SK-N-MC (cell line): ENCODE measurements around the gene KDM4B.

Experiments used
- DNase-seq: peaks from one replicate; pipeline ENCODE4 v3.0.0-alpha.2; 2011; ENCODE audit warnings: low read depth, low spot score
- H3K27ac ChIP-seq: fragments of 200-600 bp; sonication (generic); 2 replicates; pipeline ENCODE4 v1.5.1; 2016; ENCODE audit warnings: mixed run types
- H3K36me3 ChIP-seq: fragments of 200-600 bp; sonication (generic); 2 replicates; pipeline ENCODE4 v1.6.1; 2017; ENCODE audit warnings: antibody characterized with exemption, low read length, mixed read lengths; ENCODE audit not compliant: insufficient read depth
- H3K4me3 ChIP-seq: fragments of 200-600 bp; sonication (generic); 2 replicates; pipeline ENCODE4 v1.5.1; 2016
- H3K9ac ChIP-seq: fragments of 200-600 bp; sonication (generic); 2 replicates; pipeline ENCODE4 v1.8.0; 2017; ENCODE audit warnings: mixed run types, mixed read lengths; ENCODE audit not compliant: insufficient read length
- H3K9me3 ChIP-seq: fragments of 200-600 bp; sonication (generic); 2 replicates; pipeline ENCODE4 v1.6.1; 2017; ENCODE audit warnings: low read depth, mild to moderate bottlenecking, antibody characterized with exemption, low read length, moderate library complexity, mixed read lengths
- EZH2 ChIP-seq: fragments of 200-600 bp; sonication (generic); IDR thresholded peaks from one replicate; pipeline ENCODE4 v1.6.1; 2017; ENCODE audit warnings: antibody characterized with exemption
- FOXP2 ChIP-seq: optimal IDR thresholded peaks from 2 replicates; pipeline ENCODE3; 2011; ENCODE audit warnings: mild to moderate bottlenecking, moderate library complexity; ENCODE audit not compliant: insufficient read depth; ENCODE audit errors: extremely low read length, control extremely low read depth
- POLR2AphosphoS5 ChIP-seq: IDR thresholded peaks from 2 replicates; pipeline ENCODE4 v1.6.1; 2012; ENCODE audit warnings: mild to moderate bottlenecking, low read depth, low read length, borderline replicate concordance

KDM4B gene

DNA sequence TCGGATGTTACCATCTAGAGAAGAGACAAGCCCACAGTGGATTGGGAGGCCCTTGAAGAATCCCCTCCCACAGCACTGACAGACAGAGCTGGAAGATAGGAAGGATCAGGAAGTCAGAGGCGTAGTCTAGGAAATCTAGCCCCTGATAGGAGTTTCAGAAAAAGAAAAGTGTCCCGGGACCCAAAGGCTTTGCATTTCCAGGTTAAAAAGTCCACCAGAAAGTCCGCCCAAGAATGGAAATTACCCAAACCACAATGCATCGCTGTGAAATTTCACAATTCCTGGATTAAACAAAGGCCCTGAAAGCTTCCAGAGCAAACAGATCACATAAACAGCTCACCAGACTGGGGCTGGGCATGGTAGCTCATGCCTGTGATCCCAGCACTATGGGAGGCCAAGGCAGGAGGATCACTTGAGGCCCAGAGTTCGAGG, 146.9 kb downstream of the KDM4B start:
- DNase-seq, result no peak
- no peak overlapping the region for H3K9ac ChIP-seq
- H3K27ac ChIP-seq, result peak overlapping the region; percentile 31; the same call in 1 of the 2 replicates
- H3K36me3 ChIP-seq, result no peaks in the 10 kb centered on the region; the same call in 1 of the 2 replicates
- H3K9me3 ChIP-seq, result no peaks in the 10 kb centered on the region
- no peak for TF ChIP-seq FOXP2
- no peak for TF ChIP-seq POLR2AphosphoS5
- no peak for TF ChIP-seq EZH2
- H3K4me3 ChIP-seq, result no peak overlapping the region

DNA sequence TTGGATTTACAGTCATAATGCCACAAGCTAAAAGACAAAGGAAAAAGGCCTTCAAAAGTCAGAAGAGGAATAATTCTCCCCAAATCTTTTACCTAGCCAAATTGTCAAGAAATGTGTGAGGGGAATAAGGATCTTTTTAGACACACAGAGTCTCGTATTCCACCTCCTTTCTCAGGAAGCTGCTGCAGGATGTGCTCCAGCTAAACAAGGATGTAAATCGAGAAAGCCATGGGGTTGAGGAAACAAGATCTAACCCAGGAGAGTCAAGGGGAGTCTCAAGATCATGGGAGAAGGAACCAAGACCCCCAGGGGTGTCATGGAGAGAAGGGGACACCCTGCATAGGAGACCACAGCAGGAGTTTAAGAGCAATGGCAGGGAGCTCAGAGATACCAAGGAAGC, 147.4 kb downstream of the KDM4B start:
- no peak for DNase-seq
- no peak overlapping the region for H3K9ac ChIP-seq
- no peaks in the 10 kb centered on the region; the same call in 1 of the 2 replicates for H3K36me3 ChIP-seq
- H3K4me3 ChIP-seq, result no peak overlapping the region
- H3K9me3 ChIP-seq, result no peaks in the 10 kb centered on the region
- no peak for TF ChIP-seq FOXP2
- no peak for TF ChIP-seq EZH2
- TF ChIP-seq POLR2AphosphoS5, result no peak
- no peak overlapping the region for H3K27ac ChIP-seq

DNA sequence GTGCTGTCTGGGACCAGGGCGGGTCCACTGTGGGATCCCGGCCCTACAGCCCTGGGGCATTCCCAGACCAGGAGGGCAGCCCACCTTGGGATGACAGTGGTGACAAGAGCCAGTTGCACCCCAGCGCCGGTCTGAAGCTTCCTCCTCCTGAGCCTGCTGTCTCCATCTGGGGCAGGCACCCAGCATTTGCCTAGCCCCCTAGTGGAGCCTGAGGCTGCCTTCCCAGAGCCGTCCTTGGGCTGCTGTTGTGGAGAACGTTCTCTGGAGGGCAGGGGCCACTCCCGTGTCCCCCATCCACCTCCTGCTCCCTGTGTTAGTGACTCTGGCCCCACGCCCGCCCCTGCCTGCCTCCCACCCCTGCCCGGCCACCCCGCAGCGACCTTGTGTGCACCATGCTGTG, 148.5 kb downstream of the KDM4B start:
- DNase-seq, result no peak
- H3K9ac ChIP-seq, result no peak overlapping the region
- H3K9me3 ChIP-seq, result no peaks in the 10 kb centered on the region
- no peak overlapping the region for H3K4me3 ChIP-seq
- TF ChIP-seq POLR2AphosphoS5 (no peak), EZH2 (no peak), FOXP2 (no peak)
- H3K36me3 ChIP-seq, result no peaks in the 10 kb centered on the region
- H3K27ac ChIP-seq, result no peak overlapping the region

DNA sequence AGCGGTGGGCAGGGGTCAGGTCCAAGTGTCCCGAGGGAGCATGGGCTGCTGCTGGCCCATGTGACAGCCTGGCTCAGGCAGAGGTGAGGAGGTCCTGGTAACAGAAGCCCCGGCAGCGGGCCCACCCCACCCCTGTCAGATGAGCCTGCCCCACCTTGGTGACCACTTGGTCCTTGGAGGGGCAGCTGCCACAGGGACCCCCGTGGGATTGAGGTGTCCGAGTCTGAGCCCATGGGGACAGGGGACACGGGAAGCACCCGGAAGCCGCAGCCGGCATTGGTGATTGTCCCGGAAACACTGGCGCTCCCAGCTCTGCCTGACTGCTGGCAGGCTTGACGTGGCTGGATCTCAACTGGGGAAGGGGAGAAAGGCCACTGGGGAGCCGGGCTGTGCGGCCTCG, 149.1 kb downstream of the KDM4B start:
- TF ChIP-seq FOXP2, result no peak
- TF ChIP-seq POLR2AphosphoS5, result no peak
- no peak for TF ChIP-seq EZH2
- Histone ChIP-seq H3K9ac (no peak overlapping the region), H3K4me3 (no peak overlapping the region), H3K36me3 (no peaks in the 10 kb centered on the region), H3K9me3 (no peaks in the 10 kb centered on the region), H3K27ac (no peak overlapping the region)
- DNase-seq, result no peak

DNA sequence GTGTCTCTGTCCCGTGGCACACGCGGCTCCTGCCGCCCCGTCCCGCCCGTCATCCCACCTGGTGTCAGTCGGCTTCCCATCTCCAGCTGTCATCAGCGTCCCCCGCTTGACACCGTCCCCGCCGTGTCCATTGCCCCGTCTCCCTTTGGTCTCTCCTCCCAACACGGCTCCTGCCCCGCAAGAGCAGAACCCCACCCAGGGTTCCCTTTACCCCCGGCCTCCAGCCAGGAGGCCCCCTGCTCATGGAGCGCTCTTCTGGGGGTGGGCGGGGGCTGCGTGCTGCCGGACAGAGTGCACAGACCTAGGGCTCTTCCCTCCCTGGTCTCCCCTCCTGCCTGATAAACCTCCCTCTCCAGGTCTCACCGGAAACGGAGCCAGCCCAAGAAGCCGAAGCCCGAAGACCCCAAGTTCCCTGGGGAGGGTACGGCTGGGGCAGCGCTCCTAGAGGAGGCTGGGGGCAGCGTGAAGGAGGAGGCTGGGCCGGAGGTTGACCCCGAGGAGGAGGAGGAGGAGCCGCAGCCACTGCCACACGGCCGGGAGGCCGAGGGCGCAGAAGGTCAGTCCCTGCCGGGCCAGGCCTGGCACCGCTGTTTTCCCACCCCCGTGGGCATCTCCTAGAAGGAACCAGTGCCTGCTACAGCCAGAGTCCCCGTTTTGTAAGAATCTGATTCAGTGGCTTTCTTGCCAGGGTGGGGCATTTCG, 150.5 kb downstream of the KDM4B start:
- no peaks in the 10 kb centered on the region for H3K9me3 ChIP-seq
- no peak overlapping the region for H3K27ac ChIP-seq
- TF ChIP-seq POLR2AphosphoS5 (no peak), EZH2 (no peak), FOXP2 (no peak)
- DNase-seq, result no peak
- no peak overlapping the region for H3K9ac ChIP-seq
- no peak overlapping the region for H3K4me3 ChIP-seq
- no peaks in the 10 kb centered on the region for H3K36me3 ChIP-seq

DNA sequence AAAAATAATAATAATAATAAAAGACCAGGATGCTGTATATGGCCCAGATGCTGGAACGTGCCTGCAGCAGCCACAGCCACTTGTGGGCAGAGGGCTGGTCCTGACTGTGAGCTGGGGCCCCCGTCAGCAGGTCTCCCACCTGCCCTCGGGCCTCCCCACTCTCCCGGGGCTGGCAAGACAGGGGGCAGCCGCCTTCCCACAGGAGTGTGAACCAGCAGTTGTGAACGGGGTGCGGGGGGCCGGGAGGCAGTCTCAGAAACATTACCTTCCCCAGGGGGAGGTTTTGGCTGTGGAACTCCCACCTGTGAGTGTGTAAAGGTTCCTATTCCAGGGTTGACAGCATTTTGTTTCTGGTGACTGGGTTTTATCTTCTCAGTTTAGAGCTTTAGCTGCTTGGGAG, 151.4 kb downstream of the KDM4B start:
- Histone ChIP-seq H3K9me3 (no peaks in the 10 kb centered on the region), H3K36me3 (no peaks in the 10 kb centered on the region), H3K9ac (no peak overlapping the region), H3K27ac (no peak overlapping the region), H3K4me3 (no peak overlapping the region)
- TF ChIP-seq EZH2 (no peak), FOXP2 (no peak), POLR2AphosphoS5 (no peak)
- no peak for DNase-seq

DNA sequence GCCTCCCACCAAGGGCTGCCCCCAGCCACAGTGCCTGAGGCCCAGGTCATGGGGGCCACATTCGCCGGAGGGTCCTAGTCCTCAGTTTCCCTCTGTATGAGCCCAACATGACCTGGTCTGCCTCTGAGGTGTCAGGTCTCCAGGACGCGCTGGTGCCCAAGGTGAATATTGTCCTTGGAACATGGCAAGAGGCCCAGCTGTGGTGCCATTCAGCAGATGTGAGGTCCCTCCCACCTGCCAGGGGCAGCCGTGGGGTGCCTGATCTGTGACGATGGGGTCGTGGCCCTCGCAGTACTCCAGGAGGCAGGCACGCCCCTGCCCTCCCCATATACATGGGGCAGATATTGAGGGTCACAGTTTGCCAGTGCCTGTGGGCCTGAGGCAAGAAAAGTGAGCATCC, 151.9 kb downstream of the KDM4B start:
- no peaks in the 10 kb centered on the region for H3K36me3 ChIP-seq
- peak overlapping the region; percentile 34; the same call in 1 of the 2 replicates for H3K27ac ChIP-seq
- H3K9ac ChIP-seq, result no peak overlapping the region
- no peak for DNase-seq
- no peaks in the 10 kb centered on the region for H3K9me3 ChIP-seq
- no peak for TF ChIP-seq POLR2AphosphoS5
- no peak for TF ChIP-seq EZH2
- TF ChIP-seq FOXP2, result no peak
- no peak overlapping the region for H3K4me3 ChIP-seq

DNA sequence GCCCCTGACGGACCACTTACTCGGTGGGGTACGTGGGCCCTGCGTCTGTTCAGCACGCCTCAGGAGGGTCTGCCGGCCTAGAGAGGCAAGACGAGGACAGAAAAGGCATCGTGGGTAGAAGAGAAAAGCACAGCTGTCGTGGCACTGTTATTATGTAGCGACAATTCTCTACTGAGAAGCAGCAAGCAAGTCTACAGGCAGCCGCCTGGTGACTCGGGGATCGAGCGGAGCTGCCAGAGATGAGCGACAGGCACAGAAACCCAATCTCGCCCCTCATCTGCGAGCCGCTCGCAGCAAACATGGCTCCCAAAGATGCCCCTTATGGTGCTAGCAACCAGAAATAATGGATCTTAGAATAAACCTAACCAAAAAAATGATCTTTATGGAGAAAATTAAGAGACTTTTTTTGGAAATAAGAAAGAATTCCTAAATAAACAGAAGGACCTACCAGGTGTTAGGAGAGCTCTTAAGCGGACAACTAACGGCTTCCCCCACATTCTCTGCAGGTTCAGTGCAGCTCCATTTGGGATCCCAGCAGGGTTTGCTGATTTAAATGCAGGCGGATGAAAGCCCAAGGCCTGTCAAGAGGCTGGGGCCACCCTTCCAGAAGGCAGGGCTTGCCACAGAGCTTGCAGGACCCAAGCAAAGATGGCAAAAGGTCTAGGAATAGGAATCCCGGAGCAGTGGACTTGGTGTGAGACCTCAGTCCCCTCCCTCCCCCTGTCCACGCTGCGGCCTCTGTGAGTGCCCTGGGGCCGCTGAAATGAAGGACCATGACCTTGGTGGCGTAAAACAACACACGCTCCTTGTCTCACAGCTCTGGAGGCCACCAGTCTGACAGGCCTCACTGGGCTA, 152.6 kb downstream of the KDM4B start:
- no peak overlapping the region for H3K9ac ChIP-seq
- no peaks in the 10 kb centered on the region for H3K36me3 ChIP-seq
- peak overlapping the region; percentile 34 for H3K27ac ChIP-seq
- no peaks in the 10 kb centered on the region for H3K9me3 ChIP-seq
- no peak for DNase-seq
- no peak overlapping the region for H3K4me3 ChIP-seq
- TF ChIP-seq FOXP2 (no peak), POLR2AphosphoS5 (no peak)
